SIG-M5 treated with dmso at 0.1 percent for 504 hours (cell line): ENCODE data around the gene BCAR3.
"Not testable (repeated sequence)": the region's sequence is repeated elsewhere in the genome, so short reads cannot be mapped to it uniquely, and the experiment has no call there.

ENCODE experiments used
- DNase-seq: peaks from one replicate; lab custom pipeline; 2025; ENCODE audit not compliant: unreplicated experiment; lab: John Stamatoyannopoulos, UW

The BCAR3 gene

GRCh38 chr1:93670141-93670540, 11.5 kb downstream of the BCAR3 start:
- DNase-seq = no peak

- DNase-seq = no peak
Observed at GRCh38 chr1:93669369-93669768, 12.3 kb downstream of the BCAR3 start.

GRCh38 chr1:93668951-93669350, 12.7 kb downstream of the BCAR3 start:
- DNase-seq = no peak

- no peak for DNase-seq
Observed at GRCh38 chr1:93668121-93668520, 13.5 kb downstream of the BCAR3 start.

GRCh38 chr1:93667642-93668041, 14.0 kb downstream of the BCAR3 start:
- no peak for DNase-seq

- no peak for DNase-seq
Observed at GRCh38 chr1:93666613-93667384, 14.8 kb downstream of the BCAR3 start.

- no peak for DNase-seq
Observed at GRCh38 chr1:93665015-93665414, 16.6 kb downstream of the BCAR3 start.

- no peak for DNase-seq
Observed at GRCh38 chr1:93663208-93663614, 18.4 kb downstream of the BCAR3 start.

- DNase-seq = no peak
Observed at GRCh38 chr1:93662481-93663207, 19.0 kb downstream of the BCAR3 start.

- no peak for DNase-seq
Observed at GRCh38 chr1:93661829-93662474, 19.7 kb downstream of the BCAR3 start.

GRCh38 chr1:93661341-93661740, 20.3 kb downstream of the BCAR3 start:
- not testable (repeated sequence) for DNase-seq

GRCh38 chr1:93659822-93660503, 21.7 kb downstream of the BCAR3 start:
- no peak for DNase-seq

- no peak for DNase-seq
Observed at GRCh38 chr1:93658188-93658587, 23.4 kb downstream of the BCAR3 start.

- no peak for DNase-seq
Observed at GRCh38 chr1:93656491-93656890, 25.1 kb downstream of the BCAR3 start.

GRCh38 chr1:93653656-93654055, 28.0 kb downstream of the BCAR3 start:
- no peak for DNase-seq

GRCh38 chr1:93652323-93652949, 29.2 kb downstream of the BCAR3 start:
- DNase-seq = no peak

- no peak for DNase-seq
Observed at GRCh38 chr1:93651695-93652094, 29.9 kb downstream of the BCAR3 start.

GRCh38 chr1:93650159-93650558, 31.5 kb downstream of the BCAR3 start:
- DNase-seq = not testable (repeated sequence)

- no peak for DNase-seq
Observed at GRCh38 chr1:93649231-93649630, 32.4 kb downstream of the BCAR3 start.

- DNase-seq = no peak
Observed at GRCh38 chr1:93648656-93649055, 33.0 kb downstream of the BCAR3 start.

- no peak for DNase-seq
Observed at GRCh38 chr1:93641527-93641926, 40.1 kb downstream of the BCAR3 start.
